ENCODE results near the gene AKR1C2.
"Not testable (repeated sequence)": the region's sequence is repeated elsewhere in the genome, so short reads cannot be mapped to it uniquely, and the experiment has no call there.

- not testable (repeated sequence) for TF ChIP-seq CTCF (conservative IDR thresholded peaks at IDR 0.05); EZH2 (IDR thresholded peaks at IDR 0.05; ENCODE audit: low read depth)
Observed at GRCh38 chr10:5019770-5020612, 16.3 kb upstream of the AKR1C2 start.
